Neural progenitor cell (in vitro differentiated cells): ENCODE measurements around the gene TBC1D1. TPM values are rescaled to one million over a fixed set of nuclear protein-coding genes. Genes with fewer than 3 reads are reported as not detected.

ENCODE experiments used
- DNase-seq: peaks from one replicate; pipeline ENCODE4 v3.0.0-alpha.2; 2016; ENCODE audit warnings: low spot score
- H2AFZ ChIP-seq: fragments of 200-600 bp; sonication (generic); replicated peaks from 2 replicates; pipeline ENCODE4 v1.6.1; 2016; ENCODE audit warnings: antibody characterized with exemption
- H3F3A ChIP-seq: fragments of 200-600 bp; sonication (generic); 2 replicates; pipeline ENCODE4 v1.6.1; 2016; ENCODE audit warnings: antibody characterized with exemption, low read depth
- H3K27ac ChIP-seq: fragments of 200-600 bp; sonication (generic); 2 replicates; pipeline ENCODE4 v1.5.1; 2016; ENCODE audit warnings: mild to moderate bottlenecking
- H3K27me3 ChIP-seq: fragments of 200-600 bp; sonication (generic); 2 replicates; pipeline ENCODE4 v1.6.1; 2016; ENCODE audit warnings: mild to moderate bottlenecking, moderate library complexity
- H3K36me3 ChIP-seq: fragments of 200-600 bp; sonication (generic); 2 replicates; pipeline ENCODE4 v1.5.1; 2016
- H3K4me1 ChIP-seq: fragments of 200-600 bp; sonication (generic); 2 replicates; pipeline ENCODE4 v1.6.1; 2016; ENCODE audit warnings: mixed run types
- H3K4me2 ChIP-seq: fragments of 200-600 bp; sonication (generic); 2 replicates; pipeline ENCODE4 v1.6.1; 2016
- H3K4me3 ChIP-seq: fragments of 200-600 bp; sonication (generic); 2 replicates; pipeline ENCODE4 v1.5.1; 2016
- H3K79me2 ChIP-seq: fragments of 200-600 bp; sonication (generic); 2 replicates; pipeline ENCODE4 v1.6.1; 2016; ENCODE audit warnings: low read depth
- H3K9ac ChIP-seq: fragments of 200-600 bp; sonication (generic); 2 replicates; pipeline ENCODE4 v1.6.1; 2016
- H3K9me3 ChIP-seq: fragments of 200-600 bp; sonication (generic); 2 replicates; pipeline ENCODE4 v1.5.1; 2016; ENCODE audit warnings: low read depth
- H4K20me1 ChIP-seq: fragments of 200-600 bp; sonication (generic); 2 replicates; pipeline ENCODE4 v1.6.1; 2016; ENCODE audit warnings: low read depth
- H3K27ac Mint-ChIP-seq: 3 replicates; pipeline ENCODE4 v1.8.0; 2021; ENCODE audit warnings: mixed read lengths
- H3K27me3 Mint-ChIP-seq: 2 replicates; pipeline ENCODE4 v1.8.0; 2022; ENCODE audit warnings: low read depth, mild to moderate bottlenecking, inconsistent platforms, moderate library complexity, mixed read lengths; ENCODE audit not compliant: insufficient read depth
- H3K36me3 Mint-ChIP-seq: 3 replicates; pipeline ENCODE4 v1.8.0; 2021; ENCODE audit warnings: mixed read lengths
- H3K4me1 Mint-ChIP-seq: 3 replicates; pipeline ENCODE4 v1.8.0; 2021; ENCODE audit warnings: mixed read lengths
- H3K4me3 Mint-ChIP-seq: 3 replicates; pipeline ENCODE4 v1.8.0; 2021; ENCODE audit warnings: mild to moderate bottlenecking, moderate library complexity, mixed read lengths
- H3K9me3 Mint-ChIP-seq: 3 replicates; pipeline ENCODE4 v1.8.0; 2020; ENCODE audit warnings: mixed read lengths
- EZH2 ChIP-seq: fragments of 200-600 bp; sonication (generic); IDR thresholded peaks from 2 replicates; pipeline ENCODE4 v1.6.1; 2017; ENCODE audit warnings: antibody characterized with exemption, mild to moderate bottlenecking, moderate library complexity
- EZH2phosphoT487 ChIP-seq: fragments of 200-600 bp; sonication (generic); IDR thresholded peaks from 2 replicates; pipeline ENCODE4 v1.6.1; 2017; ENCODE audit warnings: antibody characterized with exemption
- total RNA-seq: library from RNA; depleted of rRNA; stranded (reverse); fragments of >200 nt; gene quantifications from 2 replicates; pipeline ENCODE4 v1.2.3, GENCODE V29; 2015; ENCODE audit warnings: low replicate concordance
- TF ChIP-seq, protein P1 (sequence below): fragments of 200-600 bp; sonication (generic); IDR thresholded peaks from 2 replicates; pipeline ENCODE4 v1.5.1; 2017; ENCODE audit warnings: antibody characterized with exemption, mild to moderate bottlenecking

Gene TBC1D1
- total RNA-seq, 1 donor from 2014 or later = 208 TPM

DNA sequence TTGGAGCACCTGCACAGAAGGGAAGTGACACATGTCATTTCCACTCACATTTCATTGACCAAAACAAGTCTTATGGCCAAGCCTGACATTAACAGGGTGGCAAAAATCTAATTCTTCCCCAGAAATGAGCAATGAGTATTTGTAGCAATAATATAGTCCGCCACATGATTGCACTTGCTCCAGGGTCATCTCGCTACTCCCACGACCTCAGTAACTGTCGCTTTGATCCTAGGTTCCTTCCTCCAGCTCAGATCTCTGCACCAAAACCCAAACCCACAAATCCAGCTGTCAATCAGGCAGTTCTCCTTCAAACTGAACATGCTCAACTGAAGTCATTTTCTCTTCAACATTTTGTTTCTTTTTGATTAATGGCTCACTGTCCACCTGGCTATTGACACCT lies 44.1 kb downstream of the TBC1D1 start:
- no peaks in the 10 kb centered on the region for H4K20me1 ChIP-seq
- DNase-seq = no peak
- H3F3A ChIP-seq = no peaks in the 10 kb centered on the region
- no peak overlapping the region for H3K4me3 ChIP-seq
- no peaks in the 10 kb centered on the region for H3K9me3 Mint-ChIP-seq
- no peaks in the 10 kb centered on the region for H3K27me3 ChIP-seq
- no peaks in the 10 kb centered on the region for H3K79me2 ChIP-seq
- H3K9ac ChIP-seq = no peak overlapping the region
- no peaks in the 10 kb centered on the region for H3K36me3 Mint-ChIP-seq
- no peaks in the 10 kb centered on the region for H3K9me3 ChIP-seq
- no peak for TF ChIP-seq EZH2
- TF ChIP-seq, protein P1, sequence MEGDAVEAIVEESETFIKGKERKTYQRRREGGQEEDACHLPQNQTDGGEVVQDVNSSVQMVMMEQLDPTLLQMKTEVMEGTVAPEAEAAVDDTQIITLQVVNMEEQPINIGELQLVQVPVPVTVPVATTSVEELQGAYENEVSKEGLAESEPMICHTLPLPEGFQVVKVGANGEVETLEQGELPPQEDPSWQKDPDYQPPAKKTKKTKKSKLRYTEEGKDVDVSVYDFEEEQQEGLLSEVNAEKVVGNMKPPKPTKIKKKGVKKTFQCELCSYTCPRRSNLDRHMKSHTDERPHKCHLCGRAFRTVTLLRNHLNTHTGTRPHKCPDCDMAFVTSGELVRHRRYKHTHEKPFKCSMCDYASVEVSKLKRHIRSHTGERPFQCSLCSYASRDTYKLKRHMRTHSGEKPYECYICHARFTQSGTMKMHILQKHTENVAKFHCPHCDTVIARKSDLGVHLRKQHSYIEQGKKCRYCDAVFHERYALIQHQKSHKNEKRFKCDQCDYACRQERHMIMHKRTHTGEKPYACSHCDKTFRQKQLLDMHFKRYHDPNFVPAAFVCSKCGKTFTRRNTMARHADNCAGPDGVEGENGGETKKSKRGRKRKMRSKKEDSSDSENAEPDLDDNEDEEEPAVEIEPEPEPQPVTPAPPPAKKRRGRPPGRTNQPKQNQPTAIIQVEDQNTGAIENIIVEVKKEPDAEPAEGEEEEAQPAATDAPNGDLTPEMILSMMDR = no peak
- no peak for TF ChIP-seq EZH2phosphoT487
- peaks cover 4% of the 10 kb centered on the region for H3K27me3 Mint-ChIP-seq
- no peaks in the 10 kb centered on the region for H3K36me3 ChIP-seq
- H2AFZ ChIP-seq = no peak overlapping the region
- no peak overlapping the region for H3K4me2 ChIP-seq
- H3K4me1 ChIP-seq = no peaks in the 10 kb centered on the region
- H3K27ac ChIP-seq = no peak overlapping the region
- no peaks in the 10 kb centered on the region for H3K4me1 Mint-ChIP-seq
- no peak overlapping the region for H3K4me3 Mint-ChIP-seq
- H3K27ac Mint-ChIP-seq = no peak overlapping the region

DNA sequence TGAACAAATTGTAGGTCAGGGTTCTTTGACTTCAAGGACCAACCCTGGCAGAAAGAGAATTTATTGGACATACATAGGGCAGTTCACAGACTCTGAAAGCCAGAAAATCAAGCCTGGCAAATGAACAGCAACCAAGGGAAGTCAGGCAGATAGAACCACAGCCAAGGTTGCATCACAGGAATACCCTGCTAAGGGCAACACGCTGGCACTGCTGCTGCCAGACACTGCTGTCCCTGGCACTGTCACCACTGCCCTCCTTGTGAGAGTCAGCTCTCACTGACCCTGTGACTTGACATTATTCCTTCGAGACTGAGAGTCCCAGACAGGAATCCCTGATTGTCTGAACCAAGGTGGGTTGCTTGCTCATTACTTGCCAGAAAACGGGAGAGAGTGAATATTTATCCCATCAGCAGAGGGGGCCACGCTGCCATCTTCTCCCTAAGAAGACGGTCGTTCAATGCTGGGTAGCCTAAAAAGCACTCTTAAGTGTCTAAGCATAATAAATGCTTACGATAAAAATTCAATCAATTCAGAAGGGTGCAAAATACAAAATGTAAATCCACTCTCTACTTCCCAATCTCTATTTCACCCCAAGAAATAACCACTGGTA lies 46.1 kb downstream of the TBC1D1 start:
- no peaks in the 10 kb centered on the region for H4K20me1 ChIP-seq
- H3K27ac ChIP-seq = no peak overlapping the region
- Mint-ChIP-seq H3K4me1 (no peaks in the 10 kb centered on the region), H3K4me3 (no peak overlapping the region), H3K27ac (no peak overlapping the region), H3K27me3 (peaks cover 4% of the 10 kb centered on the region), H3K9me3 (peaks cover 8% of the 10 kb centered on the region), H3K36me3 (no peaks in the 10 kb centered on the region)
- no peaks in the 10 kb centered on the region for H3K79me2 ChIP-seq
- H3K36me3 ChIP-seq = no peaks in the 10 kb centered on the region
- no peaks in the 10 kb centered on the region for H3K4me1 ChIP-seq
- no peak overlapping the region for H3K9ac ChIP-seq
- H3K27me3 ChIP-seq = no peaks in the 10 kb centered on the region
- H2AFZ ChIP-seq = no peak overlapping the region
- no peaks in the 10 kb centered on the region for H3K9me3 ChIP-seq
- no peak overlapping the region for H3K4me3 ChIP-seq
- no peak for TF ChIP-seq EZH2
- TF ChIP-seq, protein P1 = no peak
- no peaks in the 10 kb centered on the region for H3F3A ChIP-seq
- H3K4me2 ChIP-seq = no peak overlapping the region
- no peak for DNase-seq

GRCh38 chr4:37938208-37938607 lies 47.3 kb downstream of the TBC1D1 start:
- Histone ChIP-seq H3K27ac (no peak overlapping the region), H4K20me1 (no peaks in the 10 kb centered on the region), H2AFZ (no peak overlapping the region), H3K79me2 (no peaks in the 10 kb centered on the region), H3K9ac (no peak overlapping the region), H3K4me3 (no peak overlapping the region), H3K4me1 (no peaks in the 10 kb centered on the region), H3K9me3 (no peaks in the 10 kb centered on the region), H3K36me3 (no peaks in the 10 kb centered on the region), H3K27me3 (no peaks in the 10 kb centered on the region), H3F3A (no peaks in the 10 kb centered on the region), H3K4me2 (no peak overlapping the region)
- peaks cover 10% of the 10 kb centered on the region for H3K9me3 Mint-ChIP-seq
- peaks cover 5% of the 10 kb centered on the region for H3K27me3 Mint-ChIP-seq
- no peak overlapping the region for H3K27ac Mint-ChIP-seq
- TF ChIP-seq, protein P1 = no peak
- TF ChIP-seq EZH2phosphoT487 = no peak
- no peak for TF ChIP-seq EZH2
- no peaks in the 10 kb centered on the region for H3K36me3 Mint-ChIP-seq
- no peaks in the 10 kb centered on the region for H3K4me1 Mint-ChIP-seq
- DNase-seq = no peak
- H3K4me3 Mint-ChIP-seq = no peak overlapping the region
